Sciatic nerve (tissue), 2 donors: Measurements from ENCODE around the gene FBXL3. TPM values are rescaled to one million over a fixed set of nuclear protein-coding genes. Genes with fewer than 3 reads are reported as not detected.

Experiments
- ATAC-seq: fragments of 200-7000 bp; cut with Tn5 transposase; one replicate; pipeline ENCODE4 v1.9.1; 2020; ENCODE audit warnings: mild to moderate bottlenecking, moderate library complexity
- DNase-seq: peaks from one replicate; pipeline ENCODE4 v3.0.0-alpha.2; 2020; ENCODE audit warnings: low spot score
- intact Hi-C: fragments of 100-400 bp; cut with DNase I; formaldehyde crosslinking; loops from one replicate; pipeline ENCODE4 v1.14.2; 2022
- total RNA-seq: library from RNA; stranded (reverse); fragmentation: NEBNext Ultra II Directional; extraction: Animal tissue kit (Norgen Biotek cat#: 25700); gene quantifications from one replicate; pipeline ENCODE4 v1.2.1, GENCODE V29; 2021
- donor health status: DM: no; HTN: no; CAD: no.
- donor health status: DM: no; HTN: no; CAD: no.

Gene FBXL3
- total RNA-seq: 88.8 TPM

- ATAC-seq: peak; percentile 92
- intact Hi-C loops: no loop called here
- peak; percentile 89 for DNase-seq
Observed at GRCh38 chr13:77026861-77027621, at the start of gene FBXL3. Gene FBXL3, minus strand, starts transcription at chr13:77027159. Its CDS starts 5,299 bp downstream, at chr13:77021860.

GRCh38 chr13:77067519-77067918, 40.6 kb upstream of the FBXL3 start:
- intact Hi-C loops: no loop called here
- DNase-seq (no peak), ATAC-seq (no peak)

GRCh38 chr13:77065461-77066147, 38.6 kb upstream of the FBXL3 start:
- no peak for ATAC-seq
- intact Hi-C loops: no loop called here
- DNase-seq: no peak

- intact Hi-C loops: no loop called here
- ATAC-seq: no peak
- DNase-seq: no peak
Observed at GRCh38 chr13:77062097-77062496, 35.1 kb upstream of the FBXL3 start.

GRCh38 chr13:77061362-77061761, 34.4 kb upstream of the FBXL3 start:
- no peak for DNase-seq
- no peak for ATAC-seq
- intact Hi-C loops: no loop called here

- DNase-seq: no peak
- intact Hi-C loops: loop anchor here (5.0 kb wide), 1 partner anchor 1285 kb away; no protein-coding TSS in a partner anchor
- ATAC-seq: no peak
Observed at GRCh38 chr13:77056886-77057285, 29.9 kb upstream of the FBXL3 start.

- ATAC-seq: no peak
- DNase-seq: no peak
- intact Hi-C loops: loop anchor here (5.0 kb wide), 1 partner anchor 1284 kb away; no protein-coding TSS in a partner anchor
Observed at GRCh38 chr13:77056382-77056781, 29.4 kb upstream of the FBXL3 start.

GRCh38 chr13:77055158-77055557, 28.2 kb upstream of the FBXL3 start:
- intact Hi-C loops: loop anchor here (5.0 kb wide), 1 partner anchor 1283 kb away; no protein-coding TSS in a partner anchor
- DNase-seq: no peak
- no peak for ATAC-seq

GRCh38 chr13:77053192-77053591, 26.2 kb upstream of the FBXL3 start:
- intact Hi-C loops: no loop called here
- ATAC-seq (no peak), DNase-seq (no peak)

GRCh38 chr13:77048681-77049080, 21.7 kb upstream of the FBXL3 start:
- DNase-seq (no peak), ATAC-seq (no peak)
- intact Hi-C loops: no loop called here

- peak; percentile 16 for ATAC-seq
- intact Hi-C loops: no loop called here
- no peak for DNase-seq
Observed at GRCh38 chr13:77047649-77048343, 20.8 kb upstream of the FBXL3 start.

- intact Hi-C loops: no loop called here
- ATAC-seq (no peak), DNase-seq (no peak)
Observed at GRCh38 chr13:77042566-77043177, 15.7 kb upstream of the FBXL3 start.

GRCh38 chr13:77040835-77041234, 13.9 kb upstream of the FBXL3 start:
- ATAC-seq (peak; percentile 39), DNase-seq (no peak)
- intact Hi-C loops: no loop called here

- intact Hi-C loops: no loop called here
- ATAC-seq (no peak), DNase-seq (no peak)
Observed at GRCh38 chr13:77040076-77040475, 13.1 kb upstream of the FBXL3 start.

GRCh38 chr13:77038907-77039480, 12.0 kb upstream of the FBXL3 start:
- DNase-seq: no peak
- intact Hi-C loops: no loop called here
- ATAC-seq: no peak

- ATAC-seq (no peak), DNase-seq (no peak)
- intact Hi-C loops: no loop called here
Observed at GRCh38 chr13:77036279-77036678, 9.3 kb upstream of the FBXL3 start.

- no peak for ATAC-seq
- intact Hi-C loops: no loop called here
- DNase-seq: no peak
Observed at GRCh38 chr13:77034881-77035280, 7.9 kb upstream of the FBXL3 start.

- intact Hi-C loops: loop anchor here (2.0 kb wide), 1 partner anchor 45 kb away; no protein-coding TSS in a partner anchor
- DNase-seq (no peak), ATAC-seq (no peak)
Observed at GRCh38 chr13:77033717-77034302, 6.9 kb upstream of the FBXL3 start.
